ENCODE data around the gene FOXK2. TPM values are rescaled to one million over a fixed set of nuclear protein-coding genes. Genes with fewer than 3 reads are reported as not detected.

Gene FOXK2
- total RNA-seq, 1 experiment from 2014 or later, result 57.7 TPM

DNA sequence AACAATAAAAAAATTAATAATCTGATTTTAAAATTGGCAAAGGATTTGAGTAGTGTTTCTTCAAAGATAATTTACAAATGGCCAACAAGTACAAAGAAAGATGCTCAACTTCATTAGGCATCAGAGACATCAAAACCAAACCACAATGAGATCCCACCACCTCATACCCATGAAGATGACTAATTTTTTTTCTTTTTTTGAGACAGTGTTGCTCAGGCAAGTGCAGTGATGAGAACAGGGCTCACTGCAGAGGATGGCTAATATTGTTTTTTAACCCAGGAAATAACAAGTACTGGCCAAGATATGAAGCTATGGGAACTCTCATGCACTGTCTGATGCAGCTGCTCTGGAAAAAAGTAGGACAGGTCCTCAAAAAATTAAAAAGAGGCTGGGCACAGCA is 113.8 kb downstream of the FOXK2 start:
- ATAC-seq (no peak), DNase-seq (ENCODE audit: low spot score) (no peak)
- CTCF ChIA-PET, result no interaction called here
- POLR2A ChIA-PET, result no interaction called here
- TF ChIP-seq KAT7 (CRISPR knock-in tag; IDR thresholded peaks at IDR 0.05; ENCODE audit: borderline replicate concordance), result no peak
- no peak for TF ChIP-seq NR1H2 (CRISPR knock-in tag; IDR thresholded peaks at IDR 0.05)
- TF ChIP-seq ELF4 (CRISPR knock-in tag; IDR thresholded peaks at IDR 0.05; ENCODE audit: low read depth), result no peak
- TF ChIP-seq GRHL2 (CRISPR knock-in tag; IDR thresholded peaks at IDR 0.05; ENCODE audit: insufficient replicate concordance, severe bottlenecking), result no peak
- TF ChIP-seq, protein P1, sequence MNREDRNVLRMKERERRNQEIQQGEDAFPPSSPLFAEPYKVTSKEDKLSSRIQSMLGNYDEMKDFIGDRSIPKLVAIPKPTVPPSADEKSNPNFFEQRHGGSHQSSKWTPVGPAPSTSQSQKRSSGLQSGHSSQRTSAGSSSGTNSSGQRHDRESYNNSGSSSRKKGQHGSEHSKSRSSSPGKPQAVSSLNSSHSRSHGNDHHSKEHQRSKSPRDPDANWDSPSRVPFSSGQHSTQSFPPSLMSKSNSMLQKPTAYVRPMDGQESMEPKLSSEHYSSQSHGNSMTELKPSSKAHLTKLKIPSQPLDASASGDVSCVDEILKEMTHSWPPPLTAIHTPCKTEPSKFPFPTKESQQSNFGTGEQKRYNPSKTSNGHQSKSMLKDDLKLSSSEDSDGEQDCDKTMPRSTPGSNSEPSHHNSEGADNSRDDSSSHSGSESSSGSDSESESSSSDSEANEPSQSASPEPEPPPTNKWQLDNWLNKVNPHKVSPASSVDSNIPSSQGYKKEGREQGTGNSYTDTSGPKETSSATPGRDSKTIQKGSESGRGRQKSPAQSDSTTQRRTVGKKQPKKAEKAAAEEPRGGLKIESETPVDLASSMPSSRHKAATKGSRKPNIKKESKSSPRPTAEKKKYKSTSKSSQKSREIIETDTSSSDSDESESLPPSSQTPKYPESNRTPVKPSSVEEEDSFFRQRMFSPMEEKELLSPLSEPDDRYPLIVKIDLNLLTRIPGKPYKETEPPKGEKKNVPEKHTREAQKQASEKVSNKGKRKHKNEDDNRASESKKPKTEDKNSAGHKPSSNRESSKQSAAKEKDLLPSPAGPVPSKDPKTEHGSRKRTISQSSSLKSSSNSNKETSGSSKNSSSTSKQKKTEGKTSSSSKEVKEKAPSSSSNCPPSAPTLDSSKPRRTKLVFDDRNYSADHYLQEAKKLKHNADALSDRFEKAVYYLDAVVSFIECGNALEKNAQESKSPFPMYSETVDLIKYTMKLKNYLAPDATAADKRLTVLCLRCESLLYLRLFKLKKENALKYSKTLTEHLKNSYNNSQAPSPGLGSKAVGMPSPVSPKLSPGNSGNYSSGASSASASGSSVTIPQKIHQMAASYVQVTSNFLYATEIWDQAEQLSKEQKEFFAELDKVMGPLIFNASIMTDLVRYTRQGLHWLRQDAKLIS (CRISPR knock-in tag; IDR thresholded peaks at IDR 0.05; ENCODE audit: borderline replicate concordance), result no peak
- TF ChIP-seq ETV6 (CRISPR knock-in tag; IDR thresholded peaks at IDR 0.05), result no peak
- no peak for TF ChIP-seq SOX15 (CRISPR knock-in tag; IDR thresholded peaks at IDR 0.05)
- TF ChIP-seq, protein P2, sequence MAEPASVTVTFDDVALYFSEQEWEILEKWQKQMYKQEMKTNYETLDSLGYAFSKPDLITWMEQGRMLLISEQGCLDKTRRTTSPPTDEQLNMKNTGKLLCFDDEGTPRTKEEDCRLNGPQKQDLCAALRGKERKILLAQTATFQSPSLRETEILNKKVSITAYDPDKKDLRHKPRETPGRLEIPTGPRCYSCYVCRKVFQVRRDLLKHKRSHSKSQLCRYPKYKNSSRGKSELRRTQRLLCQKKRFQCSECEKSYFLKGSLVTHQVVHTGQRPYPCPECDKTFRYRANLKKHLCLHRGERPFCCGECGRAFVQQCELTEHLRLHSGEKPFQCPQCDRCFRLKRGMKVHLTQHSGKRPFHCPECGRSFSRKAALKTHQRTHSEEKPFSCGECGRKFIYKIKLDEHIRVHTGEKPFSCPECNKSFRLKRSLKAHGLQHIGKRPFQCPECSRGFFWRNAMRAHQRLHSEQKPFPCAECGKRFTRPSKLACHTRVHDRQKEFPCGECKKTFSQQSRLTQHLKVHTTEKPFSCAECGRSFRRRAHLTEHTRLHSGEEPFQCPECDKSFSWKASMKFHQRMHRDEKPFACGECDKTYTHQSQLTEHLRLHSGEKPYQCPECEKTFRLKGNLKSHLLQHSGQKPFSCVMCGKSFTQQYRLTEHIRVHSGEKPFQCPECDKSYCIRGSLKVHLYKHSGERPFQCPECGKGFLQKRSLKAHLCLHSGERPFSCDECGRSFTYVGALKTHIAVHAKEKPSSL (CRISPR knock-in tag; conservative IDR thresholded peaks at IDR 0.05), result no peak
- TF ChIP-seq, protein P3, sequence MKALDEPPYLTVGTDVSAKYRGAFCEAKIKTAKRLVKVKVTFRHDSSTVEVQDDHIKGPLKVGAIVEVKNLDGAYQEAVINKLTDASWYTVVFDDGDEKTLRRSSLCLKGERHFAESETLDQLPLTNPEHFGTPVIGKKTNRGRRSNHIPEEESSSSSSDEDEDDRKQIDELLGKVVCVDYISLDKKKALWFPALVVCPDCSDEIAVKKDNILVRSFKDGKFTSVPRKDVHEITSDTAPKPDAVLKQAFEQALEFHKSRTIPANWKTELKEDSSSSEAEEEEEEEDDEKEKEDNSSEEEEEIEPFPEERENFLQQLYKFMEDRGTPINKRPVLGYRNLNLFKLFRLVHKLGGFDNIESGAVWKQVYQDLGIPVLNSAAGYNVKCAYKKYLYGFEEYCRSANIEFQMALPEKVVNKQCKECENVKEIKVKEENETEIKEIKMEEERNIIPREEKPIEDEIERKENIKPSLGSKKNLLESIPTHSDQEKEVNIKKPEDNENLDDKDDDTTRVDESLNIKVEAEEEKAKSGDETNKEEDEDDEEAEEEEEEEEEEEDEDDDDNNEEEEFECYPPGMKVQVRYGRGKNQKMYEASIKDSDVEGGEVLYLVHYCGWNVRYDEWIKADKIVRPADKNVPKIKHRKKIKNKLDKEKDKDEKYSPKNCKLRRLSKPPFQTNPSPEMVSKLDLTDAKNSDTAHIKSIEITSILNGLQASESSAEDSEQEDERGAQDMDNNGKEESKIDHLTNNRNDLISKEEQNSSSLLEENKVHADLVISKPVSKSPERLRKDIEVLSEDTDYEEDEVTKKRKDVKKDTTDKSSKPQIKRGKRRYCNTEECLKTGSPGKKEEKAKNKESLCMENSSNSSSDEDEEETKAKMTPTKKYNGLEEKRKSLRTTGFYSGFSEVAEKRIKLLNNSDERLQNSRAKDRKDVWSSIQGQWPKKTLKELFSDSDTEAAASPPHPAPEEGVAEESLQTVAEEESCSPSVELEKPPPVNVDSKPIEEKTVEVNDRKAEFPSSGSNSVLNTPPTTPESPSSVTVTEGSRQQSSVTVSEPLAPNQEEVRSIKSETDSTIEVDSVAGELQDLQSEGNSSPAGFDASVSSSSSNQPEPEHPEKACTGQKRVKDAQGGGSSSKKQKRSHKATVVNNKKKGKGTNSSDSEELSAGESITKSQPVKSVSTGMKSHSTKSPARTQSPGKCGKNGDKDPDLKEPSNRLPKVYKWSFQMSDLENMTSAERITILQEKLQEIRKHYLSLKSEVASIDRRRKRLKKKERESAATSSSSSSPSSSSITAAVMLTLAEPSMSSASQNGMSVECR (CRISPR knock-in tag; IDR thresholded peaks at IDR 0.05; ENCODE audit: borderline replicate concordance), result no peak
- no peak for TF ChIP-seq PRRX2 (CRISPR knock-in tag; IDR thresholded peaks at IDR 0.05)
- TF ChIP-seq, protein P4, sequence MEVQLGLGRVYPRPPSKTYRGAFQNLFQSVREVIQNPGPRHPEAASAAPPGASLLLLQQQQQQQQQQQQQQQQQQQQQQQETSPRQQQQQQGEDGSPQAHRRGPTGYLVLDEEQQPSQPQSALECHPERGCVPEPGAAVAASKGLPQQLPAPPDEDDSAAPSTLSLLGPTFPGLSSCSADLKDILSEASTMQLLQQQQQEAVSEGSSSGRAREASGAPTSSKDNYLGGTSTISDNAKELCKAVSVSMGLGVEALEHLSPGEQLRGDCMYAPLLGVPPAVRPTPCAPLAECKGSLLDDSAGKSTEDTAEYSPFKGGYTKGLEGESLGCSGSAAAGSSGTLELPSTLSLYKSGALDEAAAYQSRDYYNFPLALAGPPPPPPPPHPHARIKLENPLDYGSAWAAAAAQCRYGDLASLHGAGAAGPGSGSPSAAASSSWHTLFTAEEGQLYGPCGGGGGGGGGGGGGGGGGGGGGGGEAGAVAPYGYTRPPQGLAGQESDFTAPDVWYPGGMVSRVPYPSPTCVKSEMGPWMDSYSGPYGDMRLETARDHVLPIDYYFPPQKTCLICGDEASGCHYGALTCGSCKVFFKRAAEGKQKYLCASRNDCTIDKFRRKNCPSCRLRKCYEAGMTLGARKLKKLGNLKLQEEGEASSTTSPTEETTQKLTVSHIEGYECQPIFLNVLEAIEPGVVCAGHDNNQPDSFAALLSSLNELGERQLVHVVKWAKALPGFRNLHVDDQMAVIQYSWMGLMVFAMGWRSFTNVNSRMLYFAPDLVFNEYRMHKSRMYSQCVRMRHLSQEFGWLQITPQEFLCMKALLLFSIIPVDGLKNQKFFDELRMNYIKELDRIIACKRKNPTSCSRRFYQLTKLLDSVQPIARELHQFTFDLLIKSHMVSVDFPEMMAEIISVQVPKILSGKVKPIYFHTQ (CRISPR knock-in tag; IDR thresholded peaks at IDR 0.05), result no peak
- TF ChIP-seq, protein P5, sequence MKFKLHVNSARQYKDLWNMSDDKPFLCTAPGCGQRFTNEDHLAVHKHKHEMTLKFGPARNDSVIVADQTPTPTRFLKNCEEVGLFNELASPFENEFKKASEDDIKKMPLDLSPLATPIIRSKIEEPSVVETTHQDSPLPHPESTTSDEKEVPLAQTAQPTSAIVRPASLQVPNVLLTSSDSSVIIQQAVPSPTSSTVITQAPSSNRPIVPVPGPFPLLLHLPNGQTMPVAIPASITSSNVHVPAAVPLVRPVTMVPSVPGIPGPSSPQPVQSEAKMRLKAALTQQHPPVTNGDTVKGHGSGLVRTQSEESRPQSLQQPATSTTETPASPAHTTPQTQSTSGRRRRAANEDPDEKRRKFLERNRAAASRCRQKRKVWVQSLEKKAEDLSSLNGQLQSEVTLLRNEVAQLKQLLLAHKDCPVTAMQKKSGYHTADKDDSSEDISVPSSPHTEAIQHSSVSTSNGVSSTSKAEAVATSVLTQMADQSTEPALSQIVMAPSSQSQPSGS (CRISPR knock-in tag; IDR thresholded peaks at IDR 0.05; ENCODE audit: borderline replicate concordance, low read depth), result no peak
- no peak for TF ChIP-seq SMAD4 (CRISPR knock-in tag; IDR thresholded peaks at IDR 0.05)
- no peak for TF ChIP-seq ZNF317 (CRISPR knock-in tag; IDR thresholded peaks at IDR 0.05; ENCODE audit: borderline replicate concordance, low read depth)
- TF ChIP-seq, protein P6, sequence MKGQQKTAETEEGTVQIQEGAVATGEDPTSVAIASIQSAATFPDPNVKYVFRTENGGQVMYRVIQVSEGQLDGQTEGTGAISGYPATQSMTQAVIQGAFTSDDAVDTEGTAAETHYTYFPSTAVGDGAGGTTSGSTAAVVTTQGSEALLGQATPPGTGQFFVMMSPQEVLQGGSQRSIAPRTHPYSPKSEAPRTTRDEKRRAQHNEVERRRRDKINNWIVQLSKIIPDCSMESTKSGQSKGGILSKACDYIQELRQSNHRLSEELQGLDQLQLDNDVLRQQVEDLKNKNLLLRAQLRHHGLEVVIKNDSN (CRISPR knock-in tag; IDR thresholded peaks at IDR 0.05), result no peak
- TF ChIP-seq, protein P7, sequence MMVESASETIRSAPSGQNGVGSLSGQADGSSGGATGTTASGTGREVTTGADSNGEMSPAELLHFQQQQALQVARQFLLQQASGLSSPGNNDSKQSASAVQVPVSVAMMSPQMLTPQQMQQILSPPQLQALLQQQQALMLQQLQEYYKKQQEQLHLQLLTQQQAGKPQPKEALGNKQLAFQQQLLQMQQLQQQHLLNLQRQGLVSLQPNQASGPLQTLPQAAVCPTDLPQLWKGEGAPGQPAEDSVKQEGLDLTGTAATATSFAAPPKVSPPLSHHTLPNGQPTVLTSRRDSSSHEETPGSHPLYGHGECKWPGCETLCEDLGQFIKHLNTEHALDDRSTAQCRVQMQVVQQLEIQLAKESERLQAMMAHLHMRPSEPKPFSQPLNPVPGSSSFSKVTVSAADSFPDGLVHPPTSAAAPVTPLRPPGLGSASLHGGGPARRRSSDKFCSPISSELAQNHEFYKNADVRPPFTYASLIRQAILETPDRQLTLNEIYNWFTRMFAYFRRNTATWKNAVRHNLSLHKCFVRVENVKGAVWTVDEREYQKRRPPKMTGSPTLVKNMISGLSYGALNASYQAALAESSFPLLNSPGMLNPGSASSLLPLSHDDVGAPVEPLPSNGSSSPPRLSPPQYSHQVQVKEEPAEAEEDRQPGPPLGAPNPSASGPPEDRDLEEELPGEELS (CRISPR knock-in tag; IDR thresholded peaks at IDR 0.05), result no peak
- TF ChIP-seq RORB (CRISPR knock-in tag; IDR thresholded peaks at IDR 0.05), result no peak
- no peak for TF ChIP-seq NFYB (CRISPR knock-in tag; conservative IDR thresholded peaks at IDR 0.05; ENCODE audit: low read depth)
- Mint-ChIP-seq H3K4me1 (0 out of 2 replicates have a peak, but pooled peaks cover 4% of the 10 kb centered on the region), H3K9me3 (no peaks in the 10 kb centered on the region), H3K4me3 (no peak overlapping the region), H3K36me3 (peaks cover 31% of the 10 kb centered on the region), H3K27ac (no peak overlapping the region; the same call in 1 of the 2 replicates), H3K27me3 (ENCODE audit: low read depth) (no peaks in the 10 kb centered on the region)

All from WTC11 (cell line).